Activated effector memory CD4-positive, alpha-beta T cell treated with anti-CD3 and anti-CD28 coated beads, Interleukin-2, amount 50 U/mL, for 16 hours (primary cell): ENCODE data around the gene XDH.

Experiments
- DNase-seq: peaks from one replicate; pipeline ENCODE4 v3.0.0-alpha.2; 2020

The XDH gene

DNA sequence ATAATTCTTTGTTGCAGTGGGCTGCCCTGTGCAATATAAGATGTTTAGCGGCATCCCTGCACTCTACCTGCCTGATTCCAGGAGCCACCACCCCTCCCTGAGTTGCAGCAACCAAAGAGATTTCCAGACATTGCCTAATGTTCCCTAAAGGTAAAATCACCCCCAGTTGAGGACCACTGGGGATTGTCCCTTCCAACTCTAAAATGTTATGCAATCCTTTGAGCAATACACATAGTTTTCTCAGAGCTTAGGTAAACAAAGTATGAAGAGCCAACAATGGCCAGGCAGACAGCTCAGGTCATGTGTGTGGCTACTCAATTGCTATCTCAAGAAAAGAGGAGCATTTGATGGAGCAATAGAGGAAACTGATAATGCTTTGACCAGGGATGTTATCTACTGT lies 87.0 kb downstream of the XDH start:
- DNase-seq = no peak

DNA sequence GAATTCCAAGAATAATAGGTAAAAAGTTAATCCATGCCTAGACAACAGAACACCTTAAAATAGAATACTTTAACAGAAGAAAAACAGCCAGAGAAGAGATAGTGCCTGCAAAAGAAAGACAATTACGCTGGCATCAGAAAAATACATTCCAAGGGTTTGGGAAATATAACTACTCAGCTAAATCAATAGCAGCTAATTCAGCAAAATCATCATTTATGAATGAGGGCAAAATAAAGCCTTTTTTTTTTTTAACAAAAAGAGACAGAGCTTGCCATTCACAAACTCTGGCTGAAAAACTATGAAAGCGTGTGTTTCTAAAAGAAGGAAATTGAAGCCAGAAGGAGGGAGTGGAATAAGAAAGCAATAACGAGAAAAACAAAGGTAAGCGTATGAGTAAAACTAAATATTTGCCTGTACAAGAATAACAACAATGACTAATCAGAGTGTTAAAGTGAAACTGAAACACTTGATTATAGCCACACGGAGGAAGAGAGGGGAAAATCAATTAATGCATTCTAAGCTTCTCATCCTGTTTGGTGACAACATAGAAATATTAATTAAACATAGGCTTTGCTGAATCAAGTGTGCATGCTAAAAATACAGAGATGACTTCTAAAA lies 90.4 kb downstream of the XDH start:
- DNase-seq = no peak

DNA sequence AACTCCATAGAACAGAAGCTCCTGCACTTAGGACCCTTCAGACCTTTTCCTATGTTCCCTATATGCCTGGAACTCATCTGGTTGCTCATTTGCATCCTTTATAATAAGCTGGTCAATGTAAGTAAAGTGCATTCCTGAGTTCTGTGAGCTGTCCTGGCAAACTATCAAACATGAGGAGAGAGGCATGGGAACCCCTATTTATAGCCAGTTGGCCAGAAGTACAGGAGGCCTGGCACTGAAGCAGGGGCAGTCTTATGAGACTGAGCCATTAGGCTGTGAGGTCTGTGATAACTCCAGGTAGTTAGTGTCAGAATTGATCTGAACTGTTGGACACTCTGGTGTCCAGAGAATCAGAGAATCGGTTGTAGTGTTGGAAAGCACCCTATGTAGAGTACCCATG lies 92.2 kb downstream of the XDH start:
- DNase-seq = no peak

DNA sequence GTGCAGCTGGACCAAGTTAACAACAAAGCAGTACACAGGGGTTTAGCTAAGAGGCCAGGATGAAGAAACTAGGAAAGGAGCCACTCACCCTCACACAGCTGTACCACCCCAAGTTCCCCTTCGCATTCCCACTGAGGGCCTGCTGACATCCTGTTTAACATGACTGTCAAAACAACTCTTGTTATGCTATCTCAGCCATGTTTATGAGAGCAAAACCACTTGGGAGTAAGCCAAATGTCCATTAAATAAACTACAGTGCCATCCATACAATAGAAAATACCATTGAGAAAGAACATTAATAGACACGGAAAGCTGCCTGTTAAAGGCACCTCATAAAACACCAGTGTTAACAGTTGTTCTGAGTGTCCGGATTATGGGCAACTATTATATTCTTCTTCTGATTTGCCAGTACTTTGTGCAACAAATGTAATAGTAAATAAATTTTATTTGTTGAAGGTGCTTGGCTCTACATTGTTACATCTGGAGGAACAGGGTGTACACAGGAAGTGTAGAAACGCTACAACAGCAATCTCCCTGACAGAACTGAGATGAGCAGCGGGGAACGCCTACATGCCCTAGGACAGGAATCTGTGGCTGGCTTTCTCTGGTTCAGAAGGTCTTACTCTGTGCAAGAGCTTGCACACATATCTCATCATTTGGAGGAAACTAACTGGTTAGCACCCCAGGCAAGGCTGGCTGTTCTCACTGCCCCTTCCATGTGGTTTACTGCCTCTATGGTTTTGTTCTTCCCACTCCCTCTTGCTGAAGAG lies 95.0 kb downstream of the XDH start:
- peak; percentile 69 for DNase-seq

DNA sequence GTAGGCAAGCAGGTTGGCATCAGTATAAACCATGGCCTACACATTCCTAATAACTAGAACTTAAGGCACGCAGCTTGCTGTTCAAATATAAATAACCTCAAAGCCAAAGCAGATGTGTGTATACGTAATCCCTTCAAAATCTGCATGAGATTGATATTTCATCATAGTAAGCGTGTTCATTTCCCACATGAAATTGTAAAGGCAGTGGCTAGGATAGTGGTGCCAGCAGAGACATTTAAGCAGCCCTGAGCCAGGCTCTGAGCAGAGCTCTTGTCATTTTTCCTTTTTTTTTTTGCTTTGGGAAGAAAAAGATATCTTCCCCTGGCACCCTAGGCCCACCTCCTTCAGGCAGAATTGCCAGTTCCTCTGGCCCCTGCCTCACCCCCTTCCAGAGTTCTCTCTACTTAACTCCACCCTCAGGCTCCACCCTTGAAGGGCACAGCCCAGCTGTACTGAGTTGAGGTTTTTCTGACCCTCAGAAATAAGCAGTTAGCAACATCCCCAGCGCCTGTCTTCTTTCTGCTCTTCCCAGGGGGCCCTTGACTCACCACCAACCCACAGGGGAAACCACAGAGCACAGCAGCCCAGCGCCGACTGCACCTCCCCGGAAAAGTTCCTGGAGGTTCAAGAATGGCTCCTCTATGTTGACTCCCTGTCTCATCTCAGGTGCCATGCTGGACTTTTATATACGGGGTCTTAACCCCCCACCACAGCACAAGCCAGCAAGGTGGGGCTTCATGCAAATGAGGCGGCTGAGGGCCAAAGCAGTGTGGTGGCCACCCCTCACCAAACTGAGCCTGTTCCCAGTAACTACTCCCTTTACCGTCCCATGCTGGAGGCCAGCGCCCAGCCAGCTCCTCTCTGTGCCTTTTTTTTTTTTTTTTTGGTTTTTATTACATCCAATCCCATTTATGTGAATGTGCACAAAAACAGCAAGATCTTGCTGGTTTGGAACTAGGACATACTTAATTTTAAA lies 95.9 kb downstream of the XDH start:
- DNase-seq = peak; percentile 76

DNA sequence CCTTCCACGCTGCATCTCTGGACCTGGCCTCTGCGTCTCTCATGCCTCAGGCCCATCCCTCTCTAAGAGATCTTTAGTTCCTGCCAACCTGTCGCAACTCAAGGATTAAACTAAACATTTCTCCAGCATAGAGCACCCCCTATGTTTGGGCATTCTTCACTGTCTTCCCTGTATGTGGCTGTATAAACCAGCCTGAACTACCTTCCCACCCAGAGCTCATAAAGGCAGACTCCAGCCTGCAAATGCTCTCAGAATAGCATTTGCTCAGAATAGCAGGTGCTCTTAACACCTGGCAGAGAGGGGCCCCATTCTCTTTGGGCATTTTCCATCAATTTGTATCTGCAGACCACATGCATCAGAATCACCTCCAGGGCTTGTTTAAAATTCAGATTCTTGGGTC lies 97.1 kb downstream of the XDH start:
- no peak for DNase-seq

DNA sequence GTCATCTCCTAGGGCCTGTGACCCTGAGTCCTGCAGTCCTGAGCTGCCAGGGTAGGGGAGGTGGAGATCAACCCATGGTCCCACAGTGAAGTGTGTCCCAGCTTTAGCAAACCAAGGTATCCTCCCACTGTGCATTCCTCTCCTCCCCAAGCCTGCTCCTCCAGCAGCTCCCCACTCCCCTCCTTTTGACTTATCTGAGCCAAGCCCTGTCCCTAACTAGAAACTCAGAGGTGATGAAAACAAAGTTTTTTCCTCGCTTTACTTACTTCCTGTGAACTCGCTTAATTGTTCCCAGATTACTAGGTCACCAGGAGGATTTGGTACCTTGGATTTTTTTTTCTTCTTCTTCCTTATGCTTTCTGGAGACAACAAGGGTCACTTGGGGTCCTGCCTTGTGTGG lies 99.8 kb downstream of the XDH start:
- DNase-seq = no peak

DNA sequence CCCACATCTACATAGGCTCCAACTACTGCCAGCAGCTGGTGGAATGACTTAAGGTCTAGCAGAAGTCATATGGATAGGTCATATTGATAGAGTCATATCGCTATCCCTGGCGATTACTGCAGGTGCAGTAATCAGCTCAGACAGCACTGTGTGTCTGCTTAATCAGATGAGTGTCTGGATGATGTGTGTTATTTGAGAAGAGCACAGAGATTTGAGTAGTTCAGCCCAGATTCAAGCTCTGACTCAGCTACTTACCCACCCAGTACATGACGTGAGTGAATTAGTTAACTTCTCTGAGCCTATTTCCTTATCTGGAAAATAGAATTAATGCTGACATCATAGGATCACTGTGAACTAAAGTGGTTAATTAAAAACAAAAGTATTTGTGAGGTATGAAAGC lies 101.6 kb downstream of the XDH start:
- no peak for DNase-seq

DNA sequence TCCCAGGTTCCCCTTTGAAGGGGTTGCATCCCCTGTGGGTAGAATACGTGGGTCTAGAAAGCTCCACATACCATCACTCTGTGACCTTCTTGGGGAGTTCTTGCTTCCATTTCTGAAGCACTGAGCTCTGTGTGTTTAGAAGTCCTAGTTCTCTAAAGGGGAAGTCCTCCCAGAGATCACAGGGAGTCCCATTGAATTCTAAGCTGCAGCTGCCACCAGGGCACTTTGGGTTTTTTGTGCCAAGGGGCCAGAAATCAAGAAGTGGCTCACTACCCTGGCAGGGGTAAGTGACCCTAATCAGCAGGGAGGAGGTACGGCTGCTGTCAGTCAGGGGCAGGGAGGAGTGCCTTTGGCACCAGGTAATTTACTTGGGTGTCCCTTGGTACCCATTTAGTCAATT lies 109.7 kb downstream of the XDH start:
- DNase-seq = no peak

DNA sequence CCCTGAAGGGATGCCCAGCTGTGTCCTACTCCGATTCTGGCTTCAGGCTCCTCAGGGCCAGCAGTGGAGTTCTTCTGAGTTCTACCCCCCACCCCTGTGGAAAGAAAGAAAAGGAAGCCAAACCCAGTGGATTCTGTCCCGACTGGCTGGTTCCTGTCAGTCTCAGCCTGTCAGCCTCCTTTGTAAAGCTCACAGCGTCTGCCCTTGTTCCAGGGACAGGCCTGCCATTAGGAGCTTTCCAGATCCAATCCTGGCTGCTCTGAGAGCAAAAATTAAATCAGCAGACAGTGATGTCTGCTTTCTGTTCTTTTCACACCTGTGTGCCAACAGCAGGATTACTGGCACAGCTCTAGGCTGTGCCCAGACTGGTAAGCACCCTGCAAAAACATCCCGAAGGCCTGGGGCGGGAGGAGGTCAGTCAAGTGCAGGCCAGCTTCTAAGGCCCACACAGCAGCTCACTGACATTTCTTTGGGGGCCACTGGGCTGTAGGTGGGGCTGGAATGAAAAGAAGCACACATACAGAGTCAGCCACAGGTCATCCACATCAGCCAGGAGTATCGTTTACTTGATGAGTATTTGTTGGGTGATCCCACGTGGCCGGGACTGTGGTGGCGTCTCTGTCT lies 111.5 kb downstream of the XDH start:
- no peak for DNase-seq

DNA sequence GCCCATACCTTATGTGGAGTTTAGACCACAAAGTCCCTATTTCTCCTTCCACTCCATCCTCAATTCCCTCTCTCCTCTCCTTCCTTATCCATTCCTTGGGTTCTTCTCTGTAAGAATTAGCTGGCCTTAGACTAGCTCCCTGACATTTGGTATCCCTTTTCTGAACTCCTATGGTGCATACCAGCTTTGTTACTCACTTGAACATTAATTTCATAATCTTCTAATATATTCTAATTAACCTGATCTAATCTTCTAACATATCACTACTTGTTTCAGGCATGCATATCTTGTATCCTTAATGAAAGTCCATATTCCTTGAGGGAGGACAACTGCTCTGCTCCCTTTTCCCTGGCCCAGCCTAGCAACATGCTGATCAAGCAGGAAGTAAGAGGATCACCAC lies 114.2 kb downstream of the XDH start:
- no peak for DNase-seq

DNA sequence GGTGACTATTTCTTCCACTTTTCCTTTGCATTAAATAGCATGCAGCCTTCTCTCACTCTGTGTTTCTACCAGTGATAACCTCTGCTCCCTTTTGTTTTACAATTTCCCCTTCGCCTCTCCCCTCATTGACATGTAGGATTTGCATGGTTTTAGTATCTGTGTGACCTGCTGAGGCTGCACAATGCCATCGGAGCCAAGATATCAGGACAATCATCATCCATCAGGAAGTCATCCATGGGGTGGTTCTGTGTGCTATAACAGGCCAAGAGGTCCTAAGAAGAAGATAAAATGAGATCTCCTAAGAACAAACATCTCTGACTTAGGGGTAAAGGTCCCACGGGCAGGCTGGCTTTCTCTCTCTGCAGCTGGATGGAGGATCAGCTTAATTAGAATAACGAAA lies 115.0 kb downstream of the XDH start:
- DNase-seq = no peak

DNA sequence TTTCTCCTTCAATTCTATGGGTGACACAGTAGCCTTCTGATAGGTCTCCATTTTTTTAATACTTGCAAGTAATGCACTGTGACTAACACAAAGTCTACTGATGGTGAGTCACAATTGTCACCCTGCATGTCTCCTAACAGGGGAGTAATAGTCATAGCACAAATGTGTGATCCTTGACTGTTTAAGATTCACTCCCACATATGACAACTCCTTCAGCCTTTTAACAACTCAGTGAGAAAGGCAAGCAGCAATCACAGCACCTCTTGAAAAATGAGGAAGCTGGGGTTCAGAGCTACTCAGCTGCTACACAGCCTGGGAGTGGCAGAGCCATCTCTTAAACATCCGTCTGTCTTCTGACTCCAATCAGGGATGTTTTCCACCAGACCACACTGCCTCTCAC lies 116.8 kb downstream of the XDH start:
- no peak for DNase-seq

DNA sequence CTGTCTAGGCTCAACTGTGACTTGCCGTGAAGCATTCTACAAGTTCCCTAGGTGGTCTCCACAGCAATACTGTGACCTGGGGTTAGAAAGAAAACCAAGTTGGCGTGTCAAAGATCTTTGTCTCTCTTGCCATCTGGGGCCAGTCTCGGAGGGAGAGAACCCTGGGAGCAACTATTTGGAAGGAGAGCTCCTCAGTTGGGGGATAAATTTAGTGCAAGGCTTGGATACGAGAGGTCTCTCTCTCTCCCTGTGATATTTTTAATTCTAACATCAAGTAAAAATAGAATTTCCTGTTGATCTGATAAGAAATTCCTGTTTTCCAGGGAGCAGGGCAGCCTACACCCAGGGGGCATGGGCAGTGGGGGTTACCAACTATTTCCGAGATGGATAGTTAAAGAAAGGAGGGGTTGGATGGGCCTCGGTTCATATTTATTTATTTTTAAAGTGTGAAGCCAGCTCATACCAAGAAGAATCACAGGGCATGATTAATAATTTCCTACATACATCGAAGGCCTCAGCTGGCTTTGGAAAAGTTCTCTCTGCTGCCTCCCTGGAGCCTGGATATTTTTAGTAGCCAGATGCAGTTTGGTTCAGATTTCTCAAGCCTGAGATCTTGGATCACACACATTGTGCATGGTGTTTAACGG lies 117.8 kb downstream of the XDH start:
- no peak for DNase-seq

DNA sequence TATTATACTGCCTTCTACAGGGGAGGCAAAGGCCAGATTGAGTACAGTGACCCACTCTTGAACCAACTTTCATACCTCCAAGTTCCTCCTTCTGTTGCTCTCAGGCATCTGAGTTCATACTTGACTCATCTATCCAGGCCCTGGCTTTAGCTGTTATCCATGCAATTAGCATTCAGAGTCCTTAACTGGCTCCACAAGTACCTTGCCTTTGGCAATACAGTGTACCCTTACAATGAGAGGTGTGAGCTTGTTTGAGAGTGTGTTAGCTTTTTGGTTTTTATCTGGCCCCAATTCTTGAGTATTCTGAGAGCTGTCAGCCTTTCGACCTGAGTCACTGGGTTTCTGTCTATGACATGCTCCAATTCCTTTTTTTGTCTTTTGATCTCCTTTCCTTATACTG lies 120.3 kb downstream of the XDH start:
- DNase-seq = no peak

DNA sequence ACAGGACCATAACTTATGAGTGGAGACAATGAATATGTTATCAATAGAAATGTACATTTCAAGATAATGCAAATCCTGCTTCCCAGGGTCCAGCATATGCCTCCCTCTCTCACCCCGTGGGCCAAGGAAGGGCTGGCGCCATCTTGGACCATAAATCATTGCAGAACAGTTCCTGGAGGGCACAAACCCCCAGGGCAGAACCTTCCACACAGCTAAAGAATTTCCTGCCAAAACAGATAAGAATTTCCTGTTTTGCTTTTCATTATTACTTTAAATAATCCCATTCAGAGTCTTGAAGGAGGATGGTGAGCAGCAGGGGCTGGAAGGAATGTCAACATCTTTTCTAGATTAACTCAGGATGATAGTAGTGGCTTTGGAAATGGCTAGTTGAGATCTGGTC lies 126.9 kb downstream of the XDH start:
- DNase-seq = no peak

DNA sequence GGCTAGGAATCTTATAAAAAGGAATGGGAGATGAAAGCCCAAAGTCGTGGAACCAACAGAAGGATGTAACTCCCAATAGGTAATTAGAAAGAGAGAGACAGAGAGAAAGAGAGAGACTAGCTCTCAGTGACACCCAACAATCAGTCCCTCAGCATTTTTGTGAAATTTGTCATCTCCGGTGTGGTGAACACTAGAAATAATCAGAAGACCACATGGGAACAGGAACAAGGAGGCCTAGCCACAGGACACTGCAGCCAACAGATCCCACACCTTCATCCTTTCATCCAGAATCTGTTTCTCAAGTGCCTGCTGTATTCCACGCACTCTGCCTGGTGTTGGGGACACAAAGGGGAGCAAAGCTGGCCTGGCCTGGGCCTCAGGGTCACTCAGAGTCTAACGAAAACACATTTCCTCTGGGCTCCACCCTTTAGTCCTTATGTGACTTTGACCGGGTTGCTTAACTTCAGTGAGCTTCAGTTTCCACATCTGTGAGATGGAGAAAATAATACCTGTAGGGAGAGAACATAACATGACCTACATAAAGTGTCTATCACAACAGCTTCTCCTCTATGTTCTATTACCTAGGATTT lies 127.5 kb downstream of the XDH start:
- DNase-seq = no peak

DNA sequence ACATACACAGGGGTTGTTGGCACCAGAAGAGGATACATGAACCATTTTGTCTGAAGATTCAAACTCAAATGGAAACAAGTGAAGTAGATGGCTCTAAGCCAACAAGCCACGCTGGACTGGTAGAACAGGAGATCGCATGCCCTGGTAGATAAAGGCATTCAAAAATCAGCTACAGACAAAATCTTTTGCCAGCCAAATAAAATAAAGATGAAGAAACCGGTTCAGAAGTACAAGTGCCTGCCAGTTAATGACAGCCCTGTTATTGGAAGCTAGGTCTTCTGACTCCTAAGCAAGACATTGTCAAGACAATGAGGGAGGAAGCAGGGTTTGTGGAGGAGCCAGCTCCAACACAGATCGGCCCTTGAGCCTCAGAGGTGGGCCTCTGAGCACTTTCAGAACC lies 128.3 kb downstream of the XDH start:
- no peak for DNase-seq
